ENCODE measurements around the gene LRP1.

The LRP1 gene

DNA sequence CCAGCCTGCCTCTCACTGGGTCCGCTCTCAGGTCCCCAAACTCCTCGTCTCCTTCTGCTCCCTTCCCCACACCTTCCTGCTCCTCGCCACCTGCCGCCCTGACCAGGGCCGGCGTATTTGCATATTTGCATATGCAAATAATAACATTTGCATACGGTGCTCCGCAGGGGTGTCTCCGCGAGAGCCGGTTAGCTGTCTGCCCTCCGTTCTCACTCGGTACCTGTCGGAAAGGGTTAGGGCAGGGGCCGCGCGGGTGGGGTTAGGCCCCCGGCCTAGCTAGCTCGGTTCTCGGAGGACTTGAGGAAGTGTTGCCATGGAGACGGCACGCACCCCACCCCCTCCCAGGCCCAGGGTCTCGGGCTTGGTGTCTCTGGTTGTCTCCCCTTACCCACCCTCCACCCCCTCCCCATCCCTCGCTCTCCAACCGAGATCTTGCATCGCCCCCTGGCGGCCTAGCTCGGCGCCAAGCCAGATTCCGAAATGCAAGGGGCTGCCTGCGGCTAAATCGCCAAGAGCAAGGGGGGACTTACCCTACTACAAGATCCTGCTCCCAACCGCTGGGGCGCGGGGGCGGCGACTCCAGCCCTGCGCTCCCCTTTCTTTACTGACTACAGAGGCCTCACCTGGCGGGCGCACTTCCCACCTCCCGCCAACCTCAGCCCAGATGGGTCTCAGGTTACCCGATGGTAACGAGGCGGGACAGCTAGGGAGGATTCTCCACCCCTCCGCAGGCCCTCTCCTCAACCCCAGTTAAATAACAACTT is 114.6 kb downstream of the LRP1 start:
- H3K4me3 Mint-ChIP-seq = peak overlapping the region; percentile 95 to 97
- DNase-seq (peak; percentile 79 to 82), ATAC-seq (peak; percentile 29)
- peaks cover 60% of the 10 kb centered on the region for H3K27me3 Mint-ChIP-seq
- peaks cover 64% of the 10 kb centered on the region for H3K4me1 Mint-ChIP-seq
- no peaks in the 10 kb centered on the region for H3K9me3 Mint-ChIP-seq
- H3K27ac Mint-ChIP-seq = peak overlapping the region in 1 of 2 donors; percentile 28

- ATAC-seq (peak; percentile 29), DNase-seq (peak; percentile 86)
- no peaks in the 10 kb centered on the region for H3K9me3 Mint-ChIP-seq
- H3K4me1 Mint-ChIP-seq = peaks cover 59% of the 10 kb centered on the region
- H3K27me3 Mint-ChIP-seq = peaks cover 51% of the 10 kb centered on the region
- peak overlapping the region; percentile 95 to 97 for H3K4me3 Mint-ChIP-seq
- no peak overlapping the region for H3K27ac Mint-ChIP-seq
These were observed 115.4 kb downstream of the LRP1 start for GRCh38 chr12:57243521-57244311.

GRCh38 chr12:57244312-57244696 is 116.0 kb downstream of the LRP1 start:
- Mint-ChIP-seq H3K27ac (no peak overlapping the region), H3K27me3 (peaks cover 46% of the 10 kb centered on the region), H3K9me3 (no peaks in the 10 kb centered on the region), H3K4me1 (peaks cover 60% of the 10 kb centered on the region), H3K4me3 (peak overlapping the region; percentile 95 to 97)
- ATAC-seq (no peak), DNase-seq (no peak)

DNA sequence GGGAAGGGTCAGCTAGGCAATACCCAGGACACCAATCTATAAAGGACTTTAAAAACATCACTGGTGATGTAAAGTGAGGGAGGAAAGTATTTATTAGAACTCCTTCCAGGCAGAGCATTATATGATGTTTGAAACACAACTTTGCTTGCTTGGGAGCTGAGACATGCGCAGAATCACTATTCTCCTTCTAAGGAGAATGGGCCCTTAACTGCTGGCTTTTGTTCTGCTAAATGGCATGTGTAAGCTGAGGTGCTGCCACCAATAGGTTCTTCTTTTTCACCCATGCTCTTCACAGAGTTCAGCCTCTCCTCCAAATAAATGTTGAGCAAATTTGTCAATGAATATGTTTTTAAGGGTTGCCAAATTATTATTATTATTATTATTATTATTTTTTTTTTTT is 118.8 kb downstream of the LRP1 start:
- Mint-ChIP-seq H3K4me1 (peaks cover 37% of the 10 kb centered on the region), H3K27ac (no peak overlapping the region), H3K9me3 (no peaks in the 10 kb centered on the region), H3K4me3 (no peak overlapping the region), H3K27me3 (peaks cover 28% of the 10 kb centered on the region)
- DNase-seq = no peak
- ATAC-seq = no peak

DNA sequence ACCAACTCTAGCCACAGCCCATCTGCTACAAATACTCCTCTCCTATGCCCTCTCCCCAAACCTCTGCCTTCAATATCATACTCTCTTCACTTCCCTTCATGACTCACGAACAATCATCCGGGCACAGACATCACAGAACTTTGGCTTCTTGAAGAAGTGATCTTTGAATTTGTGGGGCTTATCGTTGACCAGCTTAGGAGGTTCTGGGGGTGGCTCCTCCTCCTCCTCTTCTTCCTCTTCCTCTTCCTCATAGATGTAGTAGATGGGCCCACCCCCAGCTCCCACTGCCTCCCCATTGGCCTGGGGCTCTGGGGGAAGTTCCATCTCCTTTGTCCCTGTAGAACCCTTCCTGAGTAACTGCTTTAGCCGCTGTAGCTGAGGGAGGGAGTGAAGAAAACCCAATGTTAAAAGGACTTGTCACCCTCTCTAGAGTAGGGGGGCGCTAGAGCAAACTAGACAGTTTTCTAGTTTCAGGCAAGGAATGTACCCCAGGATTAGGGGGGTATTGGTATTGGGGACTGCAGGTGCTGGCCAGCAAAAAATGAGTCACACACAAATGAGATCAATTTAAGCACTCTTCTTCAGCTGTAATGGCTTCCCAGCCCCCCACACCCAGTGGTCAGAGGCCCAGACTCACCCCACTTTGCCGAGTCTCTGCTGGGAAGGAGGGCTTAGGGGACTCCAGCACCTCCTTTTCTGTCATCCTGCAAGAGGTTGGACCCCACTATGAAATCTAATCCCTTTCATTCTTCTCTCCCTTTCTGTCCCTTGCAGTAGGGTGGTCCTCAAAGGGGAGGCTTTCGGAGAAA is 120.9 kb downstream of the LRP1 start:
- H3K27me3 Mint-ChIP-seq = peaks cover 10% of the 10 kb centered on the region
- ATAC-seq = no peak
- no peaks in the 10 kb centered on the region for H3K9me3 Mint-ChIP-seq
- DNase-seq = no peak
- peak overlapping the region; percentile 23 to 35 for H3K27ac Mint-ChIP-seq
- peak overlapping the region; percentile 10 to 56 for H3K4me3 Mint-ChIP-seq
- H3K4me1 Mint-ChIP-seq = peaks cover 16% of the 10 kb centered on the region

DNA sequence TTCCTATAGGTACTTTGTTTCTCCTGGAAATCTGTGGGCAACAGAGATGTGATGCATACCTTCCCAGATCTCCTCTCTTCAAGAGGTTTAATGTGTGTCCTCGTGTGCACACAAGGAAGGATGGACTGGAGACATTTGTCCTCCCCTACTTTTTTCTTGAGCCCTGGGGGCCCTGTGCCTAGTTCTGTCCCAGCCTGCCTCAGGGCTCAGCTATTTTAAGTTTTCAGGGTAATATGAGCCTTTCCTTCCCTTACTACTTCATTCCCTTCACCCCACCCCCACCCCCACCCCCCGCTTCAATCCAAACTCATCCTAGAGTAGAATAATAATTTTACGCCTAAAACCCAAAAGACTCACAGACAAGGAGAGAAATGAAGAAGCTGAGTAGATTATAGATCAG is 122.3 kb downstream of the LRP1 start:
- DNase-seq (no peak), ATAC-seq (no peak)
- H3K9me3 Mint-ChIP-seq = no peaks in the 10 kb centered on the region
- H3K27me3 Mint-ChIP-seq = no peaks in the 10 kb centered on the region
- peaks cover 13% of the 10 kb centered on the region for H3K4me1 Mint-ChIP-seq
- peak overlapping the region in 1 of 2 donors; percentile 54 for H3K27ac Mint-ChIP-seq
- no peak overlapping the region for H3K4me3 Mint-ChIP-seq

DNA sequence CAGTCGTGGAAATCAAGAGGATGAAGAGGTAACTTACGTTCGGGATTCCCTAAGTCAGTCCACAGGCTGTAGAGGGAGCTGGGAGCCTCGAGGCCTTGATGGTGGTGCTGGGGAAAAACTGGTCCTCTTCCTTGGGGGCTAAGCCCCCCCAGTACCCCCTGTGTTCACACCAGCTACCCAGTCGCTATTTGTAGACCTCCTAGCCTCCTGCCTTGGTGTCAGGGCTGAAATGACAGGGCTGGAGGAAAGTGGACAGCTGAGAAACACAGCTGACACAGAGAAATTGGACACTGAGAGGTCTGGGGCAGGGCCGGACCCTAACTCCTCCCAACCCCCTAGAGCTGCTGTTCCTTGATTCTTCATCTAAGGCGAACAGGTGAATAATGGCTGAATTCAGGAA is 122.7 kb downstream of the LRP1 start, which contains the start of gene STAC3:
Gene STAC3 (minus strand): TSS at position 232 of the 400 bp plus-strand sequence. CDS start 1,551 bp downstream, outside the sequence.
- H3K4me3 Mint-ChIP-seq = no peak within 1 kb of the TSS

GRCh38 chr12:57254506-57255280 is 126.4 kb downstream of the LRP1 start:
- ATAC-seq (no peak), DNase-seq (no peak)
- H3K27me3 Mint-ChIP-seq = no peaks in the 10 kb centered on the region
- no peak overlapping the region for H3K4me3 Mint-ChIP-seq
- H3K9me3 Mint-ChIP-seq = no peaks in the 10 kb centered on the region
- H3K4me1 Mint-ChIP-seq = peaks cover under 1% of the 10 kb centered on the region
- H3K27ac Mint-ChIP-seq = no peak overlapping the region

More for the DNA sequence above, 122.7 kb downstream of the LRP1 start, which contains the start of gene STAC3:
- Mint-ChIP-seq H3K27me3 (no peaks in the 10 kb centered on the region), H3K9me3 (no peaks in the 10 kb centered on the region), H3K27ac (peak within 1 kb of the TSS in 1 of 2 donors; percentile 54), H3K4me1 (peaks cover 13% of the 10 kb centered on the region)
- ATAC-seq = no peak
- DNase-seq = no peak

DNA sequence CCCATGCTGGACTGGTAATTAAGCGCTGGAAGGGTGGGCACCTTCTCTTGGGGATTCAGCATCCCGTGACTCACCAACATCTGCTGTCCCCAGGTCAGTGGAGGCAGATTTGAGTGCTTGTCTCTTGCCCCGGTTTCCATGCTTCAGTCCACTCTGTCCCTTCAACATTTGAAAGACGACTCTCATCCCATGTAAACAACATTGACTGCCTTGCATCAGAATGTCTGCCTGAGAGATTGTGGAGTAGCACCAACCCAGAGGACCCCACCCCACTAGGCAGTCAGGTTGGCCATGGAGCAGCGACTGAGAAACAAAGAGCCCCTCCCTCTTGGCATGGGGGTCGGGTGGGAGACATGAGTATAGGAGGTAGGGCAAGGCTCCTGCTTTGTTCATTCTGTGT is 127.6 kb downstream of the LRP1 start:
- Mint-ChIP-seq H3K4me3 (no peak overlapping the region), H3K9me3 (no peaks in the 10 kb centered on the region), H3K27me3 (no peaks in the 10 kb centered on the region), H3K27ac (no peak overlapping the region), H3K4me1 (no peaks in the 10 kb centered on the region)
- ATAC-seq (no peak), DNase-seq (no peak)

GRCh38 chr12:57258977-57259970 is 131.0 kb downstream of the LRP1 start:
- Mint-ChIP-seq H3K4me3 (no peak overlapping the region), H3K27ac (no peak overlapping the region), H3K27me3 (no peaks in the 10 kb centered on the region), H3K9me3 (no peaks in the 10 kb centered on the region), H3K4me1 (no peaks in the 10 kb centered on the region)
- ATAC-seq (no peak), DNase-seq (no peak)

DNA sequence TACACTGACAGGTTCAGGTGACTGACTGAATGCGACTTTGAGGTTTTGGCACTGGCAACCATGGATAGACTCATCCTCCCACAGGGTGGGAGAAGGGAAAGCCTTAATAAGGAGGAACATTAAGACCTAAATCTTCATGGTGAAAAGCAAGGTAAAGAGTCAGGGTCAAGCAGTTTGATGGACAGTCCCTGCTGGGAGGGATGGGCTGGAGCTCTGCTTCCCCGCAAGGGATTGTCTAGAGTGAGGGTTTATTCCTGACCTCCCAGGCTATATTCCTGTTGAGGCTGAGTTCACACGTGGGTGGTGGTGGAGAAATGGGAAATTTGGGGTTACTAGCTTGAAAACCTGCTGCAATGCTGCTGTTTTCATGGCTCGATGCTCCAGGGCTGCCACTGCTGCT is 132.1 kb downstream of the LRP1 start:
- no peak overlapping the region for H3K27ac Mint-ChIP-seq

DNA sequence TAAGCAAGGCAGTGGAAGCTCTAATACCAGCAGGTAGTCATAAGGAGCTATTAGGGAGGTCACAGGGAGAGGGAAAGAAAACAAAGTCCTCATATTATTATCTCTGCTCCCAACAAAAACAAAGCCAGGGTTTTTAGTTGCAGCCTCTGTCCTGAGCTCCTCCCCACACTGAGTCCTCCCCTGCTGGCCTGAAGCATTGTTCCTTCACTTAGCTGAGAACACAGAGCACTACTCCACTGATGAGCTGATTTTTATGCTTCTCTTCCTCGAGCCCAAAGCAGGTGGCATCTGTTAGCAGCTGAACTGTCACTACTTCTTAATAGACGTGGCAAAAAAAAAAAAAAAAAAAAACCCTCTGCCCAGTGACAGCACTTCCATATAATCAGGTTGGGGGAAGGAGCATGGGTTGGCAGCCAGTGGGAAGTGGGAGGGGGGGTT is 133.2 kb downstream of the LRP1 start:
- no peak overlapping the region for H3K4me3 Mint-ChIP-seq
- DNase-seq (no peak), ATAC-seq (no peak)
- H3K27ac Mint-ChIP-seq = peak overlapping the region in 1 of 2 donors; percentile 15
- H3K27me3 Mint-ChIP-seq = no peaks in the 10 kb centered on the region
- no peaks in the 10 kb centered on the region for H3K9me3 Mint-ChIP-seq
- H3K4me1 Mint-ChIP-seq = no peaks in the 10 kb centered on the region

More for the DNA sequence above, 132.1 kb downstream of the LRP1 start:
- no peaks in the 10 kb centered on the region for H3K4me1 Mint-ChIP-seq
- ATAC-seq (no peak), DNase-seq (no peak)
- no peak overlapping the region for H3K4me3 Mint-ChIP-seq
- no peaks in the 10 kb centered on the region for H3K9me3 Mint-ChIP-seq
- H3K27me3 Mint-ChIP-seq = no peaks in the 10 kb centered on the region

DNA sequence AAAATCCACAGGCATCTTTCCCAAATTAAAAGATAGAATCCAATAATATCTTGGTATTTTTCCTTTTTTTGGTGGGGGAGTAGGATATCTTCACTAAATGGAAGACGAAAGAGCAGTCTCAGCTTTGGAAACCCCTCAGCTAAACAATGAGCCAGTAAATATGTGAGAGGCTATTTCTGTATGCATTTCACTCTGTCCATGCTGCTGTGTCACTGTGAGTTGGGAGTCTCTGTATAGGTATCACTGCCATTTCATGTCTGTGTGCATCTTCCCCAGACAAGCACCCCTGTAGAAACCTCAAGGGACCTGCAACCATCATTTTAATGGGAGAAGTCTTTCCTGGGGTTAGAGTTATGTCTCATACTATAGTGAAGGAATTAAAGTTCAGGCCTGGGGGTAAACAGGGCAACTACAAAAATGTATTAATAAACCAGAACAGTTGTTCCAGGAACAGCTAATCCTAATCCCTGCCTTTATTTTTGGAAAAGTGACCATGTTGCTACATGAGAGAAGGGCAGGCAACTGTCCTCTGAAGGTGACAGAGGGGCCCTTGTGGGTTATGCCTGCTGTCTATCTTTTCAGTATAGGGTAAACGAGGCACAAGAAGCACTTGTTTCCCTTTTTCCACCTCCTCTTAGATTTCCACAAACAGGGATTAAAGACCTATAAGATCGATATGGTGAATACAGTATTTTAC is 134.0 kb downstream of the LRP1 start:
- Mint-ChIP-seq H3K4me3 (no peak overlapping the region), H3K27me3 (no peaks in the 10 kb centered on the region), H3K4me1 (no peaks in the 10 kb centered on the region), H3K27ac (no peak overlapping the region), H3K9me3 (no peaks in the 10 kb centered on the region)
- ATAC-seq (no peak), DNase-seq (no peak)

Data from stimulated activated naive CD8-positive, alpha-beta T cell treated with anti-CD3 and anti-CD28 coated beads, Interleukin-15, amount 100 ng/mL, for 72 hours (primary cell).